Type B pancreatic cell (in vitro differentiated cells): ENCODE measurements around the gene DNAH8. TPM values are rescaled to one million over a fixed set of nuclear protein-coding genes. Genes with fewer than 3 reads are reported as not detected.

Source experiments
- DNase-seq: peaks from one replicate; pipeline ENCODE4 v3.0.0; 2021; ENCODE audit warnings: mixed read lengths; ENCODE audit not compliant: unreplicated experiment; ENCODE audit errors: extremely low spot score
- H3K27ac Mint-ChIP-seq: 2 replicates; pipeline ENCODE4 v1.8.0; 2021; ENCODE audit warnings: mild to moderate bottlenecking, mixed read lengths
- H3K27me3 Mint-ChIP-seq: 2 replicates; pipeline ENCODE4 v1.8.0; 2021; ENCODE audit warnings: mixed read lengths
- H3K36me3 Mint-ChIP-seq: 2 replicates; pipeline ENCODE4 v1.8.0; 2021; ENCODE audit warnings: mixed read lengths
- H3K4me1 Mint-ChIP-seq: one replicate; pipeline ENCODE4 v1.8.0; 2021; ENCODE audit warnings: mixed read lengths; ENCODE audit not compliant: unreplicated experiment
- H3K4me3 Mint-ChIP-seq: 2 replicates; pipeline ENCODE4 v1.8.0; 2021; ENCODE audit warnings: mild to moderate bottlenecking, mixed read lengths
- H3K9me3 Mint-ChIP-seq: 2 replicates; pipeline ENCODE4 v1.8.0; 2021; ENCODE audit warnings: mixed read lengths
- CTCF ChIP-seq: fragments of 200-600 bp; sonication (generic); conservative IDR thresholded peaks from 2 replicates; pipeline ENCODE4 v1.5.0; 2021; ENCODE audit warnings: antibody characterized with exemption, mild to moderate bottlenecking
- total RNA-seq: library from RNA; stranded (reverse); gene quantifications from 2 replicates; pipeline ENCODE4 v1.2.1, GENCODE V29; 2021; ENCODE audit warnings: low replicate concordance

DNAH8 gene
- total RNA-seq, 1 donor from 2014 or later, result 0.05 TPM

DNA sequence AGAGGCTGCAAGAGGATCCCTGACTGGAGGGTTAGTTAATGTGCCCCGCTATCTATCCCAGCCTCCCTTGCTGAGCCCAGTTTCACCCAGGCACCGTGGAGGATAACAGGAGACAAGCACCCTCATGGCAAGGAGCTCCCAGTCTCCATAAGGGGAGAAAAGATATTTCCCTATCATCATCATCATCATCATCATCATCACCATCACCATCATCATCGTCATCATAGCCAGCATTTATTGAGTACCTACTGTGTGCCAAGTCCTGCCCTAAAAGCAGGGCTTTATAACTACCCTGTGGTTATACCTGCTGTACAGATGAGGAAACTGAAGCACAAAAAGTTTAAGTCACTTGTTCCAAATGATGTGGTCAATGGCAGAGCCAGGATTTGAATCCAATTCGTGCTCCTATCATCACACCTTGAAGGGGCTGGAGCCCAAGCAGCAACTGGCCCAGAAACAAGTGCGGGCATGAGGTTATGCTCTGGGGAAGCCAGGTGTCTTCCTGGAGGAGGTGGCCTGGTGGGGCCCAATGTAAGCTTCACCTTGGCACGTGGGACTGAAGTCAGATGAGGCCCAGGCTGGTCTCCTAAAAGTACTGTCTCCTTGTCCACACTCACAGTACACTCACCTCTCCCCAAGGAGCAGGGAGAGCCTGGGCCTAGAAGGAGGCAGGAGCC is 343.5 kb downstream of the DNAH8 start:
- no peaks in the 10 kb centered on the region for H3K36me3 Mint-ChIP-seq
- no peak for DNase-seq
- no peaks in the 10 kb centered on the region for H3K9me3 Mint-ChIP-seq
- no peak for TF ChIP-seq CTCF
- H3K27me3 Mint-ChIP-seq, result peaks cover 36% of the 10 kb centered on the region
- no peak overlapping the region for H3K4me3 Mint-ChIP-seq
- H3K4me1 Mint-ChIP-seq, result peaks cover 22% of the 10 kb centered on the region
- H3K27ac Mint-ChIP-seq, result no peak overlapping the region

DNA sequence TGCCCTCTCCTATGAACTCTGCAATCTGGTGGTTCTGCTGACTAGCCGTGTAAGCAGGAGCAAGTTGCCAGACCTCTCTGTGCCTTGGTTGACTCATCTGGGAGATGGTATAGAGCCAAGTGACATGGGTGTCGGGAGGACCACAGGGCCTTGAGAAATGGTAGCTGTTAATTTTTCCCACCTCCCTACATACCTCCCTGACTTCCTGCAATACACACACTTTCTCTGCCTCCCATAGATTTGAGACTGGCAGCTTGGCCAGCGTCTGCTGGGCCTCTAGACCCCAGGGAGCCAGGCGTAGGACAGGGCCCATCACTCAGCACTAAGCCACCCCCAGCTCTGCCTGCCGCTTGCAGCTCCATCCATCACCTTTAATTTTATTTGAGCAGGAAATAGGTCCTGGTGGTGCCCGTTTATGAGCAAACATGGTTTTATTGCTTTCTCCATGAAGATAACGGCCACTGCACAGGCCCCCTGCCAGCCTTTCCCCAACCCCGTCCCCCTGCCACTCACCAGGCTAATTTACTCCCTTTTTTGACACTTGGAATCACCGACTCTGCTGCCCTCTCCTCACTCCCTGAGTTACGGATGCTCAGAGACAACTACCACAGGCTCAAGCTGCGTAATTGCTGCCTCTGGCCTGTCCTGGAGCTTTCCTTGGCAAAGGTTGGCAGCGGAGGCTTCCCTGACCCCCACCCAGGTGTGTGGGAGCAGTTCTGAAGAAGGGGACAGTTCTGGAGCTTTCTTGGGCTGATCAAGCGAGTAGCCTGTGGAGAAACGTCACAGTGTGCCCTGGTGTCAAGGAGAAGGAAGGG is 344.6 kb downstream of the DNAH8 start:
- DNase-seq, result no peak
- H3K9me3 Mint-ChIP-seq, result no peaks in the 10 kb centered on the region
- H3K27me3 Mint-ChIP-seq, result peaks cover 28% of the 10 kb centered on the region
- TF ChIP-seq CTCF, result no peak
- H3K36me3 Mint-ChIP-seq, result no peaks in the 10 kb centered on the region
- peaks cover 18% of the 10 kb centered on the region for H3K4me1 Mint-ChIP-seq
- no peak overlapping the region for H3K27ac Mint-ChIP-seq
- H3K4me3 Mint-ChIP-seq, result peak overlapping the region; percentile 26

DNA sequence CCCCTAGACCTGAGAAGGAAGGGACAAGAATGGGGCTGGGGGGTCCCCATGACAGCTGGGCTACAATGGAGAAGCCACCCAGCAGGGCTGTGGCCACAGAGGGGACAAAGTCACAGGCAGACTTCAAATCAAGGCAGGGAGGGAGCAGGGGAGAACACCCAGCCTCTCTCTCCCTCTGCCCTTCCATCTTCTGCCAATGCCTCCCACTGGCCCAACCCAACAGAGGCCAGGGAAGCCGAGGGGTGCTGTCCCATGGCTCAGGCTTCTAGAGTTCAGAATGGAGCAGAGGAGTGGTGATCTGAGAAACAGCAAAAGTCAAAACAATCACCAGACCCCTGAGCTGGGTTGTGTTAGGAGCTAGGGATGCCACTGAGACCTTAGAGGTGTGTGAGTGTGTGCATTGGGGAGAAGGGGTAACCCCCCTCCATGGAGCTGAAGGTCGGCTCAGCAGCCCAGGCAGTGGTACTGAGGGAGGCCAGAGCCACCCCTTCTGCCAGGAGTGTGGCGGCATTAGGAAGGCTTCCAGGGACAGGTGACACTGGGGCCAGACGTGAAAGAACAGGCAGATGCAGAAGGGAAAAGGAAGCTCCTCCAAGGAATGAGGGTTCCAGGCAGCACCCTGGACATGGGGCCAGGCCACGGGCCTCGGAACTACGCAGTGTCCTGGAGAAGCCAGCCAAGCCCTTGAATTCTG is 345.5 kb downstream of the DNAH8 start:
- Mint-ChIP-seq H3K9me3 (no peaks in the 10 kb centered on the region), H3K36me3 (no peaks in the 10 kb centered on the region), H3K27ac (no peak overlapping the region), H3K27me3 (peaks cover 32% of the 10 kb centered on the region), H3K4me1 (peaks cover 18% of the 10 kb centered on the region), H3K4me3 (no peak overlapping the region)
- DNase-seq, result no peak
- no peak for TF ChIP-seq CTCF

- Mint-ChIP-seq H3K4me3 (no peak overlapping the region), H3K36me3 (no peaks in the 10 kb centered on the region), H3K27ac (no peak overlapping the region), H3K4me1 (peaks cover 18% of the 10 kb centered on the region), H3K9me3 (no peaks in the 10 kb centered on the region), H3K27me3 (peaks cover 32% of the 10 kb centered on the region)
- no peak for TF ChIP-seq CTCF
- no peak for DNase-seq
Measured at GRCh38 chr6:39061182-39061581, 346.1 kb downstream of the DNAH8 start.

- Mint-ChIP-seq H3K36me3 (no peaks in the 10 kb centered on the region), H3K9me3 (no peaks in the 10 kb centered on the region), H3K27ac (no peak overlapping the region), H3K4me1 (peaks cover 18% of the 10 kb centered on the region), H3K27me3 (peaks cover 29% of the 10 kb centered on the region), H3K4me3 (no peak overlapping the region)
- DNase-seq, result no peak
- TF ChIP-seq CTCF, result no peak
Measured at GRCh38 chr6:39061588-39061987, 346.5 kb downstream of the DNAH8 start.
